GM21528 (cell line): ENCODE results near the gene DPP6.

ENCODE experiments used
- ATAC-seq: cut with Tn5 transposase; IDR thresholded peaks from one replicate; pipeline ENCODE4 v1.9.1; 2021; ENCODE audit warnings: mild to moderate bottlenecking, moderate library complexity; ENCODE audit not compliant: unreplicated experiment, low FRiP score

DPP6 gene

DNA sequence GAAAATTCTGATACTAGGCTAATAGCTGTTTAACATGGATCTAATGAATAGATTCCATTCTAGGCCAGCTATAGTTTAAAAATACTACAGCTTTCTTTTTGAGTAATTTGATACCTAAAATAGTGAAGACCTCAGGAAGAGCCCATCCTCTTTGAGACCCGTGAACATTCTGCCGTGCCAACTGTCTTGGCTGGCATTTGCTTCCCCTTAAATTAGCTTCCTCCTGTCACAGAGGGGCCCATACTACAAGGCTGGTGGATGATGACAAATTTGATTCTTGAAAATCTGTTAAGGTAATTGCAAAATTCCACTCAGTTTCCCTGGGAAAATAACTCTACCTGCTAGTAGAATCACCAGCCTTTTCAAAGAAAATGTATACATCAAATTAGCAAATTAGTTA lies 385.0 kb downstream of the DPP6 start:
- ATAC-seq: no peak

DNA sequence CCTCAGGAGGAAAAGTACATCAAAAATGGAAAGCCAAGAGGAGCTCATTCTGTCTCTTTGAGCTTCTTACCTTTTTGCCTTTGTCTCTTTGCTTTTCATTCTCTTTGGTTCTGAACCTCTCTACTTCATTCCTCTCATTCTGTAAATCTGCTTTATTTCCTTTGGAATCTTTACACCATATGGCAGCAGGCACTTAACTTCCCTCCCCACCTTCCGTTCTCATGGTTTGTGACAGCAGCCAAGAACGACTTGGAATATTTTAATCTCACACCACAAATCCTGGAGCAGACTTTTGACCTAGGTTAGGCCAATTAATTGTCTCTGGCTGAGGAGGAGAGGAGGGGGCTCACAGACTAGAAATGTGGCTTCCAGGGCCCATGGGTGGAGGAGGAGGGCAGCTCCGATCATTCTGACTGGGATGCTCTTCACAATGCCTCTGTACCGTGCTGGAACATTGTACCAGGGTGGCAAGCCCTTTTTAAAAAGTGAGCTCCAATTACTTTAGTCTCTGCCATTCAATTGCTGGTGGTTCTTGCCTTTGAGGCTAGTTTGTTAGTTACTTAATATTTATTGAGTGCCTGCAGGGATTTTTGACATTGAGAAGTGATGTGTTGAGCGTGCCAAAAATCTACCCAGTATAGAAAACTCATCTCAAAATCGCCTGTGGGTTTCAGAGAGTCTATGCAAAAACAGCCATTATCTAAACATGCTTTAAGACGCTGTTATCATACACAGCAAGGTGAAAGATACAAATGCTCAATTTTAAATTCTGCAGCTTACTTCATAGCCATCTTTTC lies 386.6 kb downstream of the DPP6 start:
- no peak for ATAC-seq

DNA sequence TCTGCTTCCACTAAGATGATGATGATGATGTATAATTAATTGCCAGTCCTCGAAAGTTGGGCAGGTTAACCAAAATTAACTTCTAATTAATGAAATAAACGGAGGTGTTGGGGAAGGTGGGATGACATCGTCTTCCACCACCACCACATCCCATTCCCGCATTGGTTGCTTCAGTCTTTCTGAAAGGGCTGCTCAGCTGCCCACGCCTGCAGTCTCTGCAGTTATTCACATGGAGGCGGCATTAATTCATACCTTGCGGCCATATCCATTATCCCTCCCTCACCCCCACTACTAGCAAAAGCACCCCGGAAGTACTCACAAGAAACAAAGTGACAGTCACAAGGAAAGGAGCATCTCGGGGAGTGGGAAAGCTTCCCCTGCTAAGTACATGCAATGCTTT lies 387.9 kb downstream of the DPP6 start:
- no peak for ATAC-seq

DNA sequence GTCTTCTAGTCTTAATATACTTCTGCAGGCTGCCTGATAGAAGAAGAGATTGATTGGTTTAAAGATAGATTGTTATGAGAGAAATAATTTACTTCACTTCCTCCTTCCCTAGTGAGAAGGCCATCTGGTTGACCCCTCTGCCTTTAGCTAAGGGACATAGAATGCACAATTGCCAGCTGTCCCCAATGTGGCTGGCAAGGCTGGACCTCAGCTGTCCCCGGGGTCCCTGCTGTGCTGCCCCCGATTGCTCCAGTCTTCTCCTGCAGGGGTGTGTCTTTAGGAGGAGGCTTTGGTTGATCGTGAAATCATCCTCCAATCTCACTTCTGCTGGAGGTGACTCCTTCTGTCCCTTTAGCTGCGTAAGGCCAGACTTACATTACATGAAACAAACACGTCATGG lies 388.5 kb downstream of the DPP6 start:
- no peak for ATAC-seq

GRCh38 chr7:154441811-154442210 lies 389.6 kb downstream of the DPP6 start:
- no peak for ATAC-seq

DNA sequence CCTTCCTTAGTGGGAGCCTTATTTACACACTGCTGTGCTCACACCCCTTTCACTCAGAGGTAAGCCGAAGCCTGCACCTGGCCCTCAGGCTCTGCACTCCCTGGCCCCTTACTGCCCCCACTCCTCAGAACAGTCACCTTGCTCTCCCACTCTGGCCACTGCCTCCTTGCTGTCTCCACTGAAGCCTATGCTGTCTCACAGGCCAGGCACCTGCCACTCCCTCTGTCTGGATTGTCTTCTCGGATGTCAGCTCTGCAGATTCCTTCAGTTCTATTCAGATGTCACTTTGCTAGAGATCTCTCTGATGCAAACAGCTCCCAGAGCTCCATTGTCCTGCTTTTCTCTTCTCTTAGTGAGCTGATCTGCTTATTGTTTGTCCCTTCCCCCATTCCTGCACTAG lies 390.7 kb downstream of the DPP6 start:
- ATAC-seq: no peak

GRCh38 chr7:154450451-154450850 lies 398.3 kb downstream of the DPP6 start:
- no peak for ATAC-seq

DNA sequence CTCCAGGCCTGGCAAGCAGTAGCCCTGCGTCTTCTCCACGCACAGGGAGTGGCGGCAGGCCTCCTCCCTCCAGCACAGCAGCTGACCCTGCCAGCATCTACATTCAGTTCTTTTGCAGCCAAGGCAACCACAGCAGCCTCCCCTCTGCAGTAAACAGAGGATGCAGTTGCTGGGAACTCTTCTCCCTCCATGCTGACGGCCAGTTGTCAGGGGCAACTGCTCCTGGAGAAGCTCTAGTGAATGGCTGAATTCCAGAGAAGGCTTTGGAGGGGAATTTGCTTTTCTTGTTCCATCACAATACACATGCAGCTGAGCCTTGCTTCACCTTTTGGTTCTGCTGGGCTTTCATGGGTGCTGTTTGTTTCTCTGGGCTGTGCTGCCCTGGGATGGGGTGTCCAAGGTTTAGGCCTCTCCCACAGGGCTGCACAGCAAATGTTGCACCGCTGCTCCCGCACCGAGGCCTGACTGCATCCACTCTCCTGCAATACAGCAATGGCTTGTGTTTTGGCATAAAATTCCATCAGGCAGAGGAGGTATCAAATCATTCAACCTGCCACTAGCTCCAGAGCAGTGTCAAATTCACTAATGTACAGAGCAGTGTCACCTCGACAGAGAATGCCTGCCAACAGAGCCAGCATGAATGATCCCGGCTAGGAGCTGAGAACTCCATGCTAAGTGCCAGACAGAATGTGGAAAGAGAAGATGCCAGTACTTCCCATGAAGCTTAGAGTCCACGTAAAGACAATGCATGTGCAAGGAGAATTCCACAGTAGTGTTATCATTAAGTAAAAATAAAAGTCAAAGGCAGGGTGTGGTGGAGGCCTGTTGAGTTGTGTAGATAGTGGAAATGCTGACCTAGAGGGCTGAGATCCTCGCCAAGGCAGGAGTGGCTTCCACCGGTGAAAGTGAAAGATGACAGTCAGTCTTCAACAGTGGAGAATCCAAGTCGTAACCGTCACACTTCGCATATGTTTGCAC lies 399.6 kb downstream of the DPP6 start:
- no peak for ATAC-seq

GRCh38 chr7:154463794-154464193 lies 411.6 kb downstream of the DPP6 start:
- no peak for ATAC-seq

DNA sequence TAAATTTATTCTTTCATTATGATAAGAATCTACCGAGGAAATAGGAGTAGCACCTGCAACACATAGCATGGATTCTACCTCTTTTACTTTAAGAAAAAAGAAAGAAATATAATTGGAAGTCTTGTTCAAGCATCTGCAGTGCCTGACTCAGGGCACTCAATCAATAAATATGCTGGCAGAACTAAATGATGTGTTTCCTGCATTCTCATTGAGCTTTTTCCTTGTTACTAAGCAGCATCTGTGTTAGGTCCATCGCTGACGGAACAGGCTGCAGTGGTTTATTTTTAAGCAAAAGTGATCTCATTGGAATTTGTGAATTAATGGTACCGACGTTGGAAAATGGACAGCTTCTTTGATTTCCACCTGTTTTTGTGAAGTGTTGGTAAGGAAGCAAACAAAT lies 417.5 kb downstream of the DPP6 start:
- ATAC-seq: no peak

DNA sequence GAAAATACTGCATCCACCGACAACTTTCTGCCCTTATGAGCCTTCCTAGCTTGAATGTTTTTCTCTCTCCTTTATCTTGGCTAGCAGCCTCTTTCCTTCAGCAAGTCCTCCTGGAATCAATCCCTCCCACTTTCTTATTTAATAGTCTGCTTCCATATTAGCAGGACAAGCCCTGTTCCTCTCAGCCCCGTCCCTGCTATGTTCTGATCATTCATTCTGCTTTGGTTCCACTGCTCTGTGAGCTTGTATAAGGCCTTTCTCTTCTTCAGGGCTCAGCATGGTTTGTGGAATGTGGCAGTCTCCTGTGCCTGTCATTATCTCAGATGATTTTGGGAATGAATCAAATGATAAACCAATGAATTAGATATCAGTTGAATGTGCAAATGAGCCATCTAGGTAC lies 420.1 kb downstream of the DPP6 start:
- no peak for ATAC-seq

GRCh38 chr7:154473360-154473759 lies 421.2 kb downstream of the DPP6 start:
- ATAC-seq: no peak

DNA sequence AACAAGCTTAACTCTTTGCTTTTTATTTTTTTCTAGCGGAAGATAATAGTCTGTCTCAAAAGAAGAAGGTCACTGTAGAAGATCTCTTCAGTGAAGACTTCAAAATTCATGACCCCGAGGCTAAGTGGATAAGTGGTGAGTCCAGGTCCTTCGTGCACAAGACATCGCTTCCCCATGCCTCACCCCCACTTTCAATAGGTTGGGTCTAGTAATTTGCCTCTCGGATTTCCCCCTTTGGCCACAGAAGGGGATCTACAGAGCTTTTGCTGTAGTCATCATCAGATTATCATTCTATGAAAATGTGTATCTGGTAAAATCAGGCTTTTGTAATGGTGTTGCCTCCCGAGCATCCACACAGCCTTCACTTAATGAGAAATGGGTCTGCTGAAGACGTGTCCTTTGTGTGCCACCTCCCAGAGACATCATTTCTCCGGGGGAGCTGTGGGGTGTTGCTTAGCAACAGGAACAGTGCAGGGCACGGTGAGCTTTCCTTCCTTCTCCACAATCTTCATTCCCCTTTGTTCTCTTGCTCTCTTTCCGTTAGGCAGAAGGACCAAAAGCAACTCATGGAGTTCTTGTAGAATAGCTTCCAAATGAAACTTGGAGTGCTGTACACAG lies 422.8 kb downstream of the DPP6 start:
- ATAC-seq: no peak

GRCh38 chr7:154475864-154476263 lies 423.7 kb downstream of the DPP6 start:
- ATAC-seq: no peak

GRCh38 chr7:154480817-154481216 lies 428.6 kb downstream of the DPP6 start:
- no peak for ATAC-seq

DNA sequence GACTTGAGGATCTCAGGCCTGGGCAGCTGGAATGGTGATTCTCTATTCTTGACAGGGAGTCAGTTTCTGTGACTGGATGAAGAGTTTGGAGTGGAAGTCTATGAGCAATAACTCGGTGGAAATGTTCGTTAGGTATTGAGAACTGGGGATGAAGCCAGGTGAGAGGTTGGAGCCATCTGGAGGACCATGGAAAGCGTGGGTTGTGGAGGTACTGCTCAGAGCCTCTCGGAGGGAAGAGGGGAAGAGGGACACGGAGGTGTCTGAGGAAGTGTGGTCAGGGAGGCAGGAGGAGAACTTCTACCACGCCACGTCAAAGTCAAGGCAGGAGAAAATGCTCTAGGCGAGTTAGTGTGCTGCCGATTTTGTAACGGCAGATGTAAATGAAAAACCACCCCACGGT lies 430.7 kb downstream of the DPP6 start:
- no peak for ATAC-seq

GRCh38 chr7:154484406-154484805 lies 432.2 kb downstream of the DPP6 start:
- no peak for ATAC-seq

DNA sequence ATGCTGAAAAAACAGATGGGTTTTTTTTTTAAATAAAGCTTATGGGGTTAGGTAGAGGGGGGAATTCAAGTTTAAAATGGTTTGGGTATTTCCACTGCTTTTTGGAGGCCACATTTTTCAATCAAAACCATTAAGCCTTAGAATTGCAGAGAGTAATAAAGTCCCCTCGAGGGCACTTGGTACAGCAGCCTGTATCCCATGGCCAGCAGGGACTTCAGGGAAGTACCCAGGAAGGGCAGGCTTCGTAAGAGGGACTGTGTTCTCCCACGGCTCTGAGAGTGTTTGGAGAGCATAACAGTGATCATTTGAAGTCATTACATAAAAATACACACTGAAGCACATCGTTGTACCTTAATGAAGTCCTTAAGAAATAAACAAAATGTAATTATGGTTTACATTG lies 432.7 kb downstream of the DPP6 start:
- ATAC-seq: no peak

- ATAC-seq: no peak
Observed at GRCh38 chr7:154489897-154490296, 437.7 kb downstream of the DPP6 start.

GRCh38 chr7:154493594-154493993 lies 441.4 kb downstream of the DPP6 start:
- no peak for ATAC-seq

DNA sequence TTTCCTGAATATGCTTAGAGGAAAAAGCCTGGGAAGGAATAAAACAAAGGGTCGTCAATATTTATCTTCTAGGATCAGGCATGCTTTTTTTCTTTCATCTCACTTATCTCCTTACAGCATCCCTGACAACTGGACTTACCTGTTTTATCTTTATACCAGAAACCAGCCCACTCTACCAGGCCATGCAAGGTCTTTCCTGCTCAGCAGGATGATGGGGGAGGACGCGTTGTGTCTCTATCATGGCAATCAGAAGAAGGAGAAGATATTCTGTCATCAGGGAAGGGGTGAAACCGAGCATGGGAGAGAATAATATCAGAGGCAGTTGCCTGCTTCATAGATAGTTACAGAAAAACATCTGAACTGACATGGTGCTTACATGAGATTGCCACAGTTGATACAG lies 445.6 kb downstream of the DPP6 start:
- no peak for ATAC-seq
